Measurements from ENCODE around the gene CELF5. TPM values are rescaled to one million over a fixed set of nuclear protein-coding genes. Genes with fewer than 3 reads are reported as not detected.
"Not testable (repeated sequence)": the region's sequence is repeated elsewhere in the genome, so short reads cannot be mapped to it uniquely, and the experiment has no call there.

Gene CELF5
- polyA plus RNA-seq, 4 donors = 0.53 to 0.70 (median 0.54) TPM; not detected in 1

GRCh38 chr19:3322199-3322978 lies 97.9 kb downstream of the CELF5 start:
- no peak for FAIRE-seq

DNA sequence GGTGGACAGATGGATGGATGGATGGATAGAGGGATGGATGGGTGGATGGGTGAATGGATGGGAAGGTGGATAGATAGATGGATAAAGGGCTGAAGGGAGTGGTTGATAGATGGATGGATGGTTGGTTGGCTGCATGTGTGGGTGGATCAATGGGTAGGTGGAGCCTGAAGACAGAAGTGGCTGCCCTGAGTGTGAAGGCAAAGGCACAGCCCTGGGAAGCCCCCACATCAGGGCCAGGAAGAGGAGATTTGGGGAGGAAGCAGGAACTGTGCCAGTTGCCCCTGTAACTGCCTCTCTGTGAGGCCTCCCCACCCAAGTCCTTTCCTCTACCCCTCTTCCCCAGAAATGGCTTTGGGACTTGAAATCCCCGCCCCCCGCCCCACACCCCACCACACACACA lies 98.6 kb downstream of the CELF5 start:
- Histone ChIP-seq H3K27ac (ENCODE audit: low read depth in 1 of 3, low read length in 2 of 3) (no peak overlapping the region), H3K9me3 (ENCODE audit: control insufficient read depth in 2 of 2, insufficient read depth in 1 of 2, low read depth in 1 of 2, low read length in 1 of 2) (peaks cover 0 to 2% of the 10 kb centered on the region in 2 donors), H3K4me3 (ENCODE audit: low read depth in 1 of 3, low read length in 3 of 3) (no peak overlapping the region), H3K27me3 (ENCODE audit: control insufficient read depth in 3 of 3, insufficient read depth in 3 of 3, low read length in 3 of 3) (no peaks in the 10 kb centered on the region), H3K36me3 (ENCODE audit: control insufficient read depth in 3 of 3, insufficient read depth in 2 of 3, low read depth in 1 of 3, low read length in 3 of 3) (no peaks in the 10 kb centered on the region), H3K4me1 (ENCODE audit: control insufficient read depth in 3 of 3, insufficient read depth in 2 of 3, low read depth in 1 of 3, low read length in 2 of 3) (no peaks in the 10 kb centered on the region)
- FAIRE-seq (no peak), DNase-seq (no peak)
- 47 to 71% methylated on average over 1 to 2 of the region's 2 CpGs; no CpG with 5 or more reads in 1 of the 3 donors for WGBS, 3 donors

More at GRCh38 chr19:3322199-3322978, 97.9 kb downstream of the CELF5 start:
- no peak overlapping the region for H3K4me3 ChIP-seq (ENCODE audit: low read depth in 1 of 3, low read length in 3 of 3)
- no peaks in the 10 kb centered on the region for H3K27me3 ChIP-seq (ENCODE audit: control insufficient read depth in 3 of 3, insufficient read depth in 3 of 3, low read length in 3 of 3)
- H3K9me3 ChIP-seq (ENCODE audit: control insufficient read depth in 2 of 2, insufficient read depth in 1 of 2, low read depth in 1 of 2, low read length in 1 of 2) = peaks cover 0 to 2% of the 10 kb centered on the region in 2 donors
- WGBS, 3 donors = 77 to 82% (median 80%) methylated on average over 6 of the region's 6 CpGs
- no peak overlapping the region for H3K27ac ChIP-seq (ENCODE audit: low read depth in 1 of 3, low read length in 2 of 3)
- H3K36me3 ChIP-seq (ENCODE audit: control insufficient read depth in 3 of 3, insufficient read depth in 2 of 3, low read depth in 1 of 3, low read length in 3 of 3) = no peaks in the 10 kb centered on the region
- DNase-seq = no peak
- no peaks in the 10 kb centered on the region for H3K4me1 ChIP-seq (ENCODE audit: control insufficient read depth in 3 of 3, insufficient read depth in 2 of 3, low read depth in 1 of 3, low read length in 2 of 3)

DNA sequence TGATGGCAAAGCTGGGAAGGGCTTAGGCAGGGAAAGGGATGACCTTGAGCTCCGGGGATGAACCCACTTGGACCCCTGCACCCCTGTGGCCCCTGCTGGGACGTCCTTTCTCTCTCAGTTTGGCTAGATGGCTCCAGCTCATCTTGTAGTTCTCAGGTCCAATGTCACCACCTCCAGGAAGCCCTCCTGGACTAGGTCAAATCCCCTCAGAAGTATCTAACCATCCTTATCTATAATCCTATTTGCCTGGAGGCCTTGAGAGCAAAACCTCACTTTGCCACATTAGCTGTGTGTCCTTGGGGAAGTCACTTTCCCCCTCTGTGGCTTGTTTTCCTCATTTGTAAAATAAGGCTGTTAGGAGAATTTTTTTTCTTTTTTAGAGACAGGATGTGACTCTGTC lies 99.2 kb downstream of the CELF5 start:
- FAIRE-seq = no peak
- 14 to 41% (median 29%) methylated on average over 1 to 2 of the region's 2 CpGs for WGBS, 3 donors
- Histone ChIP-seq H3K27ac (ENCODE audit: low read depth in 1 of 3, low read length in 2 of 3) (no peak overlapping the region), H3K27me3 (ENCODE audit: control insufficient read depth in 3 of 3, insufficient read depth in 3 of 3, low read length in 3 of 3) (no peaks in the 10 kb centered on the region), H3K36me3 (ENCODE audit: control insufficient read depth in 3 of 3, insufficient read depth in 2 of 3, low read depth in 1 of 3, low read length in 3 of 3) (no peaks in the 10 kb centered on the region), H3K4me1 (ENCODE audit: control insufficient read depth in 3 of 3, insufficient read depth in 2 of 3, low read depth in 1 of 3, low read length in 2 of 3) (no peaks in the 10 kb centered on the region), H3K9me3 (ENCODE audit: control insufficient read depth in 2 of 2, insufficient read depth in 1 of 2, low read depth in 1 of 2, low read length in 1 of 2) (peaks cover 0 to 2% of the 10 kb centered on the region in 2 donors), H3K4me3 (ENCODE audit: low read depth in 1 of 3, low read length in 3 of 3) (no peak overlapping the region)
- no peak for DNase-seq

DNA sequence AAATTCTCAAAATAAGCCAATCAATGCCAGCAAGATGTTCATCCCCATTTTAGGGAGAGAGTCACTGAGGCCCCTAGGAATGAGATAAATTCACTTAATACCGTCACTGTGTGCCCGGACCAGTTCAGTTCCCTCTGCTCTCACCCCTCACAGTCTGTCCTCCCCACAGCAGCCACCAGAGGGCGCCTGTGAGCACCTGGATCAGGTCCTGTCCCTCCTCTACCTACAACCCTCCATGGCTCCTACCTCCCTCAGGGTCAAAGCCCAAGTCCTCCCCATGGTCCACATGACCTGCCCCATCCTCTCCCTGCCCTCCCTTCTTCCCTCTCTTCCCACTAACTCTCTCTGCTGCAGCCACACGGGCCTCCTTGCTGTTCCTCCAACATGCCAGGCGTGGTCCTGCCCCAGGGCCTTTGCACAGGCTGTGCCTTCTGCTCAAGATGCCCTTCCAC lies 100.0 kb downstream of the CELF5 start:
- H3K4me1 ChIP-seq (ENCODE audit: control insufficient read depth in 3 of 3, insufficient read depth in 2 of 3, low read depth in 1 of 3, low read length in 2 of 3) = no peaks in the 10 kb centered on the region
- H3K27ac ChIP-seq (ENCODE audit: low read depth in 1 of 3, low read length in 2 of 3) = no peak overlapping the region
- H3K27me3 ChIP-seq (ENCODE audit: control insufficient read depth in 3 of 3, insufficient read depth in 3 of 3, low read length in 3 of 3) = no peaks in the 10 kb centered on the region
- H3K9me3 ChIP-seq (ENCODE audit: control insufficient read depth in 2 of 2, insufficient read depth in 1 of 2, low read depth in 1 of 2, low read length in 1 of 2) = peaks cover 0 to 2% of the 10 kb centered on the region in 2 donors
- WGBS, 3 donors = 29 to 42% (median 30%) methylated on average over 5 of the region's 5 CpGs
- no peak for FAIRE-seq
- peak in 1 of 2 donors; percentile 55 for DNase-seq
- H3K4me3 ChIP-seq (ENCODE audit: low read depth in 1 of 3, low read length in 3 of 3) = no peak overlapping the region
- H3K36me3 ChIP-seq (ENCODE audit: control insufficient read depth in 3 of 3, insufficient read depth in 2 of 3, low read depth in 1 of 3, low read length in 3 of 3) = no peaks in the 10 kb centered on the region

- Histone ChIP-seq H3K4me3 (ENCODE audit: low read depth in 1 of 3, low read length in 3 of 3) (no peak overlapping the region), H3K9me3 (ENCODE audit: control insufficient read depth in 2 of 2, insufficient read depth in 1 of 2, low read depth in 1 of 2, low read length in 1 of 2) (peaks cover 0 to 2% of the 10 kb centered on the region in 2 donors)
- 78 to 85% (median 79%) methylated on average over 1 of the region's 1 CpG for WGBS, 3 donors
These were observed 101.0 kb downstream of the CELF5 start for GRCh38 chr19:3325451-3325850.

DNA sequence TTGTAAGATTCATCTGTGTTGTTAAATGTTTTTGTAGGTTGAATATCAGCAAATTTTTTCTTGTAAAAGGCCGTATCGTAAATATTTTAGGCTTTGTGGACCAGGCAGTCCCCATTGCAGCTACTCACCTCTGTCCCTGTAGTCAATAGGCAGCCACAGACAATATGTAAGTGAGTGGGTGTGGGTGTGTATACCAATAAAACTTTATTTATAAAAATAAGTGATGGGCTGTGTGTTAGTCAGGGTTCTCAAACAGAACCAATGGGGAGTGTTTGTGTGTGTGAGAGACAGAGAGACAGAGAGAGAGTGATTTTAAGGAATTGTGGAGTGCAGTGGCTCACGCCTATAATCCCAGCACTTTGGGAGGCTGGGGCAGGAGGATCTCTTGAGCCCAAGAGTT lies 104.3 kb downstream of the CELF5 start:
- Histone ChIP-seq H3K9me3 (ENCODE audit: control insufficient read depth in 2 of 2, insufficient read depth in 1 of 2, low read depth in 1 of 2, low read length in 1 of 2) (peaks cover 0 to 2% of the 10 kb centered on the region in 2 donors), H3K27me3 (ENCODE audit: control insufficient read depth in 3 of 3, insufficient read depth in 3 of 3, low read length in 3 of 3) (no peaks in the 10 kb centered on the region), H3K4me3 (ENCODE audit: low read depth in 1 of 3, low read length in 3 of 3) (no peak overlapping the region), H3K36me3 (ENCODE audit: control insufficient read depth in 3 of 3, insufficient read depth in 2 of 3, low read depth in 1 of 3, low read length in 3 of 3) (no peaks in the 10 kb centered on the region), H3K27ac (ENCODE audit: low read depth in 1 of 3, low read length in 2 of 3) (no peak overlapping the region), H3K4me1 (ENCODE audit: control insufficient read depth in 3 of 3, insufficient read depth in 2 of 3, low read depth in 1 of 3, low read length in 2 of 3) (no peaks in the 10 kb centered on the region)
- 95 to 100% (median 97%) methylated on average over 3 of the region's 3 CpGs for WGBS, 3 donors
- FAIRE-seq (no peak), DNase-seq (no peak)

More at GRCh38 chr19:3325451-3325850, 101.0 kb downstream of the CELF5 start:
- no peak for FAIRE-seq
- no peak for DNase-seq
- no peak overlapping the region for H3K27ac ChIP-seq (ENCODE audit: low read depth in 1 of 3, low read length in 2 of 3)
- no peaks in the 10 kb centered on the region for H3K27me3 ChIP-seq (ENCODE audit: control insufficient read depth in 3 of 3, insufficient read depth in 3 of 3, low read length in 3 of 3)
- no peaks in the 10 kb centered on the region for H3K4me1 ChIP-seq (ENCODE audit: control insufficient read depth in 3 of 3, insufficient read depth in 2 of 3, low read depth in 1 of 3, low read length in 2 of 3)
- no peaks in the 10 kb centered on the region for H3K36me3 ChIP-seq (ENCODE audit: control insufficient read depth in 3 of 3, insufficient read depth in 2 of 3, low read depth in 1 of 3, low read length in 3 of 3)

GRCh38 chr19:3330047-3330446 lies 105.6 kb downstream of the CELF5 start:
- Histone ChIP-seq H3K9me3 (ENCODE audit: control insufficient read depth in 2 of 2, insufficient read depth in 1 of 2, low read depth in 1 of 2, low read length in 1 of 2) (peaks cover 0 to 2% of the 10 kb centered on the region in 2 donors), H3K27ac (ENCODE audit: low read depth in 1 of 3, low read length in 2 of 3) (no peak overlapping the region), H3K27me3 (ENCODE audit: control insufficient read depth in 3 of 3, insufficient read depth in 3 of 3, low read length in 3 of 3) (no peaks in the 10 kb centered on the region), H3K4me1 (ENCODE audit: control insufficient read depth in 3 of 3, insufficient read depth in 2 of 3, low read depth in 1 of 3, low read length in 2 of 3) (no peaks in the 10 kb centered on the region), H3K4me3 (ENCODE audit: low read depth in 1 of 3, low read length in 3 of 3) (no peak overlapping the region), H3K36me3 (ENCODE audit: control insufficient read depth in 3 of 3, insufficient read depth in 2 of 3, low read depth in 1 of 3, low read length in 3 of 3) (no peaks in the 10 kb centered on the region)
- WGBS, 3 donors = 75 to 82% (median 78%) methylated on average over 9 of the region's 9 CpGs
- DNase-seq (no peak), FAIRE-seq (no peak)

- not testable (repeated sequence) for FAIRE-seq; H3K27me3 ChIP-seq (ENCODE audit: control insufficient read depth in 3 of 3, insufficient read depth in 3 of 3, low read length in 3 of 3); H3K27ac ChIP-seq (ENCODE audit: low read depth in 1 of 3, low read length in 2 of 3); H3K4me3 ChIP-seq (ENCODE audit: low read depth in 1 of 3, low read length in 3 of 3); H3K9me3 ChIP-seq (ENCODE audit: control insufficient read depth in 2 of 2, insufficient read depth in 1 of 2, low read depth in 1 of 2, low read length in 1 of 2); DNase-seq; H3K36me3 ChIP-seq (ENCODE audit: control insufficient read depth in 3 of 3, insufficient read depth in 2 of 3, low read depth in 1 of 3, low read length in 3 of 3); H3K4me1 ChIP-seq (ENCODE audit: control insufficient read depth in 3 of 3, insufficient read depth in 2 of 3, low read depth in 1 of 3, low read length in 2 of 3)
- 80 to 92% (median 89%) methylated on average over 1 of the region's 1 CpG for WGBS, 3 donors
These were observed 107.8 kb downstream of the CELF5 start for GRCh38 chr19:3332232-3332631.
